K562 (cell line): ENCODE results near the gene HACE1. TPM values are rescaled to one million over a fixed set of nuclear protein-coding genes. Genes with fewer than 3 reads are reported as not detected.

ENCODE experiments used
- ATAC-seq: fragments of 200-7000 bp; cut with Tn5 transposase; 3 replicates; pipeline ENCODE4 v1.9.1; 2020; ENCODE audit warnings: moderate library complexity
- BruUV-seq: library from RNA; stranded (reverse); fragments of 400-500 nt; replicated peaks from 2 replicates; lab custom pipeline; 2021; lab: Mats Ljungman, UMichigan
- CTCF ChIA-PET: fragments of 300-600 bp; formaldehyde crosslinking; extraction: SDS; loops from one replicate; lab custom pipeline; 2021; ENCODE audit warnings: low intra/inter-chr PET ratio; lab: Yijun Ruan, JAX
- POLR2A ChIA-PET: fragments of 300-600, 350-650 bp; sonication (Branson Sonifier 250); formaldehyde crosslinking; extraction: SDS; loops from one replicate; lab custom pipeline; 2021; ENCODE audit warnings: antibody characterized with exemption, inconsistent platforms; lab: Yijun Ruan, JAX
- DNase-seq, 4 experiments: peaks; one replicate each; pipeline versions ENCODE4 v3.0.0 to v3.0.0-alpha.2; 2011 to 2018; ENCODE audit warnings: low spot score in 3 of 4, mixed read lengths in 3 of 4; ENCODE audit errors: extremely low read depth in 1 of 4
- FAIRE-seq: peaks from 2 replicates; lab custom pipeline; 2011; peaks lifted over from hg19 to GRCh38; lab: Jason Lieb, UNC
- H2AFZ ChIP-seq: 2 replicates; pipeline ENCODE4 v1.6.0; 2011; ENCODE audit warnings: low read depth, low read length, control low read depth, inconsistent platforms
- H3K27ac ChIP-seq: fragments of 200-600 bp; 3 replicates; pipeline ENCODE4 v1.8.0; 2011; ENCODE audit warnings: low read depth, mild to moderate bottlenecking, control low read depth, inconsistent platforms, low read length, moderate library complexity, mixed read lengths; ENCODE audit errors: extremely low read depth
- H3K27me3 ChIP-seq, 2 experiments: fragments of 300-600 bp in 1 of 2; 2 replicates in 1 of 2; 3 replicates in 1 of 2; pipeline versions ENCODE4 v1.6.0 to v1.8.0; 2011; ENCODE audit warnings: inconsistent platforms in 2 of 2, low read length in 2 of 2, mild to moderate bottlenecking in 1 of 2, mixed read lengths in 1 of 2, moderate library complexity in 1 of 2; ENCODE audit not compliant: control insufficient read depth in 2 of 2, insufficient read depth in 2 of 2
- H3K36me3 ChIP-seq: fragments of 300-600 bp; 3 replicates; pipeline ENCODE4 v1.8.0; 2011; ENCODE audit warnings: mild to moderate bottlenecking, low read length, inconsistent platforms; ENCODE audit not compliant: control insufficient read depth, insufficient read depth
- H3K4me1 ChIP-seq, 2 experiments: fragments of 200-600 bp in 1 of 2; replicated peaks in 1 of 2; 2 replicates in 1 of 2; 3 replicates in 1 of 2; pipeline versions ENCODE4 v1.5.1 to v1.8.0; 2011; ENCODE audit warnings: inconsistent platforms in 2 of 2, low read length in 2 of 2, mild to moderate bottlenecking in 1 of 2, mixed read lengths in 1 of 2, moderate library complexity in 1 of 2; ENCODE audit not compliant: control insufficient read depth in 2 of 2, insufficient read depth in 2 of 2
- H3K4me2 ChIP-seq: 2 replicates; pipeline ENCODE4 v1.6.1; 2011; ENCODE audit warnings: low read length, control low read depth, inconsistent platforms, mixed read lengths; ENCODE audit not compliant: insufficient read depth
- H3K4me3 ChIP-seq: fragments of 200-600 bp; sonication (generic), shearing (Covaris generic); 2 replicates; pipeline ENCODE4 v1.5.1; 2016; ENCODE audit warnings: control low read depth, inconsistent platforms
- H3K79me2 ChIP-seq: fragments of 200-600 bp; 3 replicates; pipeline ENCODE4 v1.8.0; 2011; ENCODE audit warnings: low read length, inconsistent platforms; ENCODE audit not compliant: control insufficient read depth, insufficient read depth
- H3K9ac ChIP-seq, 2 experiments: 2 replicates each; pipeline versions ENCODE4 v1.6.0 to v1.6.1; 2011; ENCODE audit warnings: low read depth in 2 of 2, low read length in 2 of 2, control low read depth in 1 of 2, inconsistent platforms in 1 of 2, mild to moderate bottlenecking in 1 of 2, mixed read lengths in 1 of 2; ENCODE audit not compliant: insufficient read depth in 1 of 2
- H3K9me1 ChIP-seq: one replicate; pipeline ENCODE4 v1.6.0; 2011; ENCODE audit warnings: inconsistent platforms, mild to moderate bottlenecking, low read length, moderate library complexity; ENCODE audit not compliant: control insufficient read depth, insufficient read depth
- H3K9me3 ChIP-seq: replicated peaks from 2 replicates; pipeline ENCODE4 v1.5.1; 2011; ENCODE audit warnings: low read depth, low read length, inconsistent platforms; ENCODE audit not compliant: control insufficient read depth, insufficient read depth
- H4K20me1 ChIP-seq: replicated peaks from 2 replicates; pipeline ENCODE4 v1.6.1; 2011; ENCODE audit warnings: low read length, inconsistent platforms, mixed read lengths; ENCODE audit not compliant: control insufficient read depth, insufficient read depth
- ARID3B ChIP-seq: fragments of 250-450 bp; sonication (Bioruptor Pico); IDR thresholded peaks from 2 replicates; pipeline ENCODE4 v1.4.0; 2020; ENCODE audit warnings: borderline replicate concordance
- ESRRB ChIP-seq: fragments of 250-450 bp; sonication (Bioruptor Pico); IDR thresholded peaks from 2 replicates; pipeline ENCODE4 v1.5.0; 2020; ENCODE audit warnings: mild to moderate bottlenecking, moderate library complexity, borderline replicate concordance
- GTF2E2 ChIP-seq: fragments of 200-800 bp; sonication (Bioruptor generic); IDR thresholded peaks from 2 replicates; pipeline ENCODE4 v1.6.1; 2016; ENCODE audit warnings: missing genetic modification characterization, missing compliant biosample characterization
- HOMEZ ChIP-seq: fragments of 250-450 bp; sonication (Bioruptor Pico); IDR thresholded peaks from 2 replicates; pipeline ENCODE4 v1.4.0; 2020; ENCODE audit warnings: mild to moderate bottlenecking, moderate library complexity
- JUND ChIP-seq, 2 experiments: IDR thresholded peaks; 2 replicates in 1 of 2; 3 replicates in 1 of 2; pipeline ENCODE4 v1.6.1; 2011; ENCODE audit warnings: borderline replicate concordance in 2 of 2, low read depth in 2 of 2, low read length in 2 of 2, improper control_type of control experiment in 1 of 2, missing biosample characterization in 1 of 2, missing genetic modification characterization in 1 of 2, missing genetic modification reagents in 1 of 2
- MAX ChIP-seq: sonication (generic); formaldehyde crosslinking; IDR thresholded peaks from 2 replicates; pipeline ENCODE4 v1.9.0; 2022; ENCODE audit warnings: mild to moderate bottlenecking, missing genetic modification reagents
- SAFB ChIP-seq: fragments of 200-400 bp; formaldehyde crosslinking; IDR thresholded peaks from 2 replicates; pipeline ENCODE4 v1.6.1; 2017; ENCODE audit warnings: low read depth, low read length, borderline replicate concordance
- STAT5A ChIP-seq: IDR thresholded peaks from 2 replicates; pipeline ENCODE4 v1.6.1; 2012; ENCODE audit warnings: low read length, inconsistent platforms, borderline replicate concordance
- ZNF253 ChIP-seq: fragments of 250-450 bp; sonication (Bioruptor Pico); conservative IDR thresholded peaks from 2 replicates; pipeline ENCODE4 v1.6.1; 2021; ENCODE audit warnings: mild to moderate bottlenecking
- WGBS: fragments of 100-300 bp; shearing (Covaris generic); methylation state at CpG from one replicate; pipeline ENCODE4 v1.1.6; 2016; ENCODE audit warnings: low coverage, mixed read lengths; ENCODE audit not compliant: insufficient coverage; ENCODE audit errors: missing lambda C conversion rate; 5-methylcytosine and 5-hydroxymethylcytosine counted together
- in situ Hi-C: fragments of 300-500 bp; cut with MboI; formaldehyde crosslinking; loops from 4 replicates; pipeline ENCODE4 v1.15.0; 2018; ENCODE audit warnings: inconsistent platforms, mixed read lengths
- intact Hi-C: fragments of 100-400 bp; cut with micrococcal nuclease; formaldehyde crosslinking; loops from 2 replicates; pipeline ENCODE4 v1.14.2; 2022
- polyA plus RNA-seq, 8 experiments: library from polyadenylated mRNA; depleted of rRNA in 4 of 8; stranded (reverse) in 5 of 8; unstranded in 3 of 8; fragments of >200 nt; fragmentation: Nextera tagmentation in 2 of 8; fragmentation: Illumina TruSeq in 1 of 8; extraction: Ambion mirVana in 2 of 8; extraction: Trizol in 1 of 8; gene quantifications; 2 replicates each; pipeline versions ENCODE4 v1.2.1 to v1.2.3, GENCODE V29; 2011 to 2014; ENCODE audit warnings: inconsistent platforms in 1 of 8, missing spikeins in 1 of 8
- total RNA-seq, 7 experiments: library from RNA; depleted of rRNA in 6 of 7; stranded (reverse); fragments of >200 nt in 6 of 7; fragmentation: Illumina TruSeq in 2 of 7; extraction: Trizol in 2 of 7; gene quantifications; 2 replicates each; pipeline versions ENCODE4 v1.2.1 to v1.2.3, GENCODE V29; 2011 to 2021; ENCODE audit warnings: low replicate concordance in 1 of 7

Gene HACE1
- total and polyA plus RNA-seq, 9 of the 15 experiments (the other 6 are each of a cell fraction or from before 2014, with no cell fraction given): 3.6 to 19.9 (median 9.1) TPM

DNA sequence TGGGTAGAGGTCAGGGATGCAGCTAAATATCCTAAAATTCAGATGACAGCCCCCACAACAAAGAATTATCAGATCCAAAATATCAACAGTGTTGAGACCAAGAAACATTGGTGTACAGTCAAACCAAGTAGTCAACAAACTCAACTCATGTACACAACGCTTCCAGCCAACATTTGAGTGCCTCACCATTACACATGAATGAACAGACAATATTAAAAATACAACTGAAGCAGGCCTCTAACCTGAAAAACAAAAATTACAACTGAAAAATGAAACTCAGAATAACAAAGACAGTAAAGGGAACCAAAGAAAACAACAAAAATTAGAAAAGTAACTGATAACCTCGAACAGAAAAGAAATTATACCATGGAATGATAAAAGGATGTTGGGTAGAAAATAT lies 46.2 kb downstream of the HACE1 start (continued):
- TF ChIP-seq ESRRB (CRISPR knock-in tag) (no peak), ZNF253 (CRISPR knock-in tag) (no peak), GTF2E2 (tag) (no peak), STAT5A (no peak), HOMEZ (CRISPR knock-in tag) (no peak), SAFB (no peak)

GRCh38 chr6:104809116-104809515 lies 50.6 kb downstream of the HACE1 start:
- no peaks in the 10 kb centered on the region for H3K27me3 ChIP-seq
- H4K20me1 ChIP-seq: no peaks in the 10 kb centered on the region
- whole genome bisulfite sequencing: 69% methylated on average over 3 of the region's 3 CpGs
- no peak overlapping the region for H3K4me3 ChIP-seq
- H3K27ac ChIP-seq: no peak overlapping the region
- BruUV-seq: no TSS peak
- no peaks in the 10 kb centered on the region for H3K4me1 ChIP-seq
- H3K9ac ChIP-seq: no peak overlapping the region
- H2AFZ ChIP-seq: no peak overlapping the region
- H3K36me3 ChIP-seq: no peaks in the 10 kb centered on the region
- no peak overlapping the region for H3K4me2 ChIP-seq
- H3K9me3 ChIP-seq: no peaks in the 10 kb centered on the region
- intact Hi-C loops (no loop called here), in situ Hi-C loops (no loop called here)
- no peak for TF ChIP-seq MAX (CRISPR knock-in tag)
- no peak for TF ChIP-seq JUND (IDR thresholded peaks at IDR 0.05; ENCODE audit: borderline replicate concordance, low read depth, low read length)
- no peak for TF ChIP-seq JUND (tag; IDR thresholded peaks at IDR 0.05; ENCODE audit: borderline replicate concordance, low read depth, low read length)
- no peak for TF ChIP-seq ARID3B
- no peak for DNase-seq
- ChIA-PET POLR2A (no interaction called here), CTCF (no interaction called here)
- H3K9me1 ChIP-seq: no peaks in the 10 kb centered on the region
- no peaks in the 10 kb centered on the region for H3K79me2 ChIP-seq
- no peak for ATAC-seq
- no peak for FAIRE-seq
